NB4 (cell line): Measurements from ENCODE around the gene TMPRSS13.

ENCODE experiments used
- CTCF ChIP-seq: IDR thresholded peaks from one replicate; pipeline ENCODE4 v1.5.1; 2012; ENCODE audit warnings: low read depth, low read length
- MAX ChIP-seq: IDR thresholded peaks from 2 replicates; pipeline ENCODE4 v1.6.1; 2011; ENCODE audit warnings: low read depth, low read length
- MYC ChIP-seq: IDR thresholded peaks from 2 replicates; pipeline ENCODE4 v1.6.1; 2011; ENCODE audit warnings: low read depth, low read length
- POLR2A ChIP-seq: IDR thresholded peaks from 2 replicates; pipeline ENCODE4 v1.6.1; 2011; ENCODE audit warnings: mild to moderate bottlenecking; ENCODE audit not compliant: insufficient read length; ENCODE audit errors: extremely low read depth

GRCh38 chr11:117862753-117863152 is 66.4 kb downstream of the TMPRSS13 start:
- TF ChIP-seq CTCF (no peak), POLR2A (no peak), MAX (no peak), MYC (no peak)
